Endothelial cell of umbilical vein (primary cell): ENCODE results near the gene DMXL2. TPM values are rescaled to one million over a fixed set of nuclear protein-coding genes. Genes with fewer than 3 reads are reported as not detected.

Experiments
- BruUV-seq: library from RNA; stranded (reverse); fragments of 400-500 nt; replicated peaks from 2 replicates; lab custom pipeline; 2021; lab: Mats Ljungman, UMichigan
- CTCF ChIA-PET: fragments of 300-600, 350-600 bp; sonication (Branson Sonifier 250); formaldehyde crosslinking; loops from one replicate; lab custom pipeline; 2021; ENCODE audit warnings: antibody characterized with exemption, inconsistent platforms; lab: Charles Lee
- POLR2A ChIA-PET: fragments of 300-600, 350-600 bp; sonication (Branson Sonifier 250); formaldehyde crosslinking; loops from one replicate; lab custom pipeline; 2021; ENCODE audit warnings: antibody characterized with exemption, inconsistent platforms; lab: Charles Lee
- DNase-seq: peaks from one replicate; pipeline ENCODE4 v3.0.0-alpha.2; 2011; ENCODE audit warnings: low read depth, low spot score
- FAIRE-seq: peaks from 2 replicates; lab custom pipeline; 2011; peaks lifted over from hg19 to GRCh38; lab: Jason Lieb, UNC
- H2AFZ ChIP-seq: 2 replicates; pipeline ENCODE4 v1.6.0; 2012; ENCODE audit warnings: low read depth, low read length, control low read depth, inconsistent platforms
- H3K27ac ChIP-seq: 2 replicates; pipeline ENCODE4 v1.5.1; 2011; ENCODE audit warnings: low read depth, mild to moderate bottlenecking, control low read depth, low read length, moderate library complexity; ENCODE audit not compliant: insufficient read depth
- H3K27me3 ChIP-seq, 2 experiments: 2 replicates each; pipeline versions ENCODE4 v1.6.0 to v1.6.1; 2011; ENCODE audit warnings: low read length in 2 of 2, mixed read lengths in 1 of 2; ENCODE audit not compliant: control insufficient read depth in 2 of 2, insufficient read depth in 2 of 2
- H3K36me3 ChIP-seq, 2 experiments: 2 replicates in 1 of 2; 3 replicates in 1 of 2; pipeline ENCODE4 v1.5.1; 2011; ENCODE audit warnings: low read length in 2 of 2, mild to moderate bottlenecking in 1 of 2, moderate library complexity in 1 of 2; ENCODE audit not compliant: control insufficient read depth in 2 of 2, insufficient read depth in 2 of 2; ENCODE audit errors: extremely low read depth in 1 of 2
- H3K4me1 ChIP-seq: 3 replicates; pipeline ENCODE4 v1.5.1; 2011; ENCODE audit warnings: mild to moderate bottlenecking, low read length; ENCODE audit not compliant: control insufficient read depth, insufficient read depth; ENCODE audit errors: extremely low read depth
- H3K4me2 ChIP-seq: 2 replicates; pipeline ENCODE4 v1.6.1; 2011; ENCODE audit warnings: low read length, control low read depth, mixed read lengths; ENCODE audit not compliant: insufficient read depth
- H3K4me3 ChIP-seq, 3 experiments: fragments of 200-600 bp in 1 of 3; sonication (generic), shearing (Covaris generic) in 1 of 3; replicated peaks in 1 of 3; 2 replicates each; pipeline ENCODE4 v1.5.1; 2011 to 2016; ENCODE audit warnings: control low read depth in 3 of 3, low read length in 3 of 3, mild to moderate bottlenecking in 2 of 3, inconsistent platforms in 1 of 3, low read depth in 1 of 3, moderate library complexity in 1 of 3; ENCODE audit not compliant: insufficient read depth in 1 of 3
- H3K79me2 ChIP-seq: 2 replicates; pipeline ENCODE4 v1.6.0; 2012; ENCODE audit warnings: low read length, inconsistent platforms; ENCODE audit not compliant: control insufficient read depth, insufficient read depth
- H3K9ac ChIP-seq: replicated peaks from 2 replicates; pipeline ENCODE3; 2011; ENCODE audit warnings: low read length, control low read depth; ENCODE audit not compliant: insufficient read depth; ENCODE audit errors: extremely low read depth
- H3K9me1 ChIP-seq: replicated peaks from 3 replicates; pipeline ENCODE4 v1.6.0; 2011; ENCODE audit warnings: mild to moderate bottlenecking, low read length; ENCODE audit not compliant: control insufficient read depth, insufficient read depth; ENCODE audit errors: extremely low read depth
- H3K9me3 ChIP-seq: replicated peaks from 2 replicates; pipeline ENCODE4 v1.5.1; 2012; ENCODE audit warnings: low read length, inconsistent platforms; ENCODE audit not compliant: control insufficient read depth, insufficient read depth
- H4K20me1 ChIP-seq: replicated peaks from 2 replicates; pipeline ENCODE3; 2011; ENCODE audit warnings: mild to moderate bottlenecking, low read length; ENCODE audit not compliant: control insufficient read depth, insufficient read depth; ENCODE audit errors: extremely low read depth
- EZH2 ChIP-seq: IDR thresholded peaks from 2 replicates; pipeline ENCODE4 v1.6.1; 2012; ENCODE audit warnings: borderline replicate concordance, low read depth, mild to moderate bottlenecking, moderate library complexity, low read length, inconsistent platforms; ENCODE audit not compliant: severe bottlenecking
- FOS ChIP-seq: IDR thresholded peaks from 2 replicates; pipeline ENCODE4 v1.6.1; 2011; ENCODE audit warnings: mild to moderate bottlenecking, low read length, moderate library complexity, borderline replicate concordance; ENCODE audit not compliant: insufficient read depth
- GATA2 ChIP-seq: IDR thresholded peaks from 2 replicates; pipeline ENCODE4 v1.7.0; 2011; ENCODE audit warnings: low read depth, mild to moderate bottlenecking, moderate library complexity, mixed read lengths, low read length; ENCODE audit not compliant: insufficient read length, insufficient read depth
- JUN ChIP-seq: IDR thresholded peaks from 2 replicates; pipeline ENCODE4 v1.6.1; 2011; ENCODE audit warnings: borderline replicate concordance, low read depth; ENCODE audit not compliant: insufficient read length, insufficient read depth
- MYC ChIP-seq: IDR thresholded peaks from one replicate; pipeline ENCODE4 v1.6.1; 2011; ENCODE audit warnings: mild to moderate bottlenecking, low read depth, low read length
- POLR2A ChIP-seq: IDR thresholded peaks from 2 replicates; pipeline ENCODE4 v1.6.1; 2012; ENCODE audit warnings: low read depth, mild to moderate bottlenecking, control low read depth, low read length
- POLR2AphosphoS5 ChIP-seq: IDR thresholded peaks from 2 replicates; pipeline ENCODE4 v1.6.1; 2012; ENCODE audit warnings: low read depth, mild to moderate bottlenecking, control low read depth, low read length, moderate library complexity; ENCODE audit not compliant: insufficient read depth
- dilution Hi-C: fragments of 300-500 bp; cut with MboI; formaldehyde crosslinking; loops from one replicate; pipeline ENCODE4 v1.15.0; 2019; ENCODE audit warnings: low sequenced_read_pairs; ENCODE audit not compliant: extremely low pct_ligation_motif_present
- intact Hi-C: fragments of 100-400 bp; cut with micrococcal nuclease; formaldehyde crosslinking; loops from one replicate; pipeline ENCODE4 v1.10.0; 2022
- polyA plus RNA-seq, 4 experiments: library from polyadenylated mRNA; depleted of rRNA in 3 of 4; stranded (reverse) in 3 of 4; unstranded in 1 of 4; fragments of >200 nt; gene quantifications; 2 replicates each; pipeline versions ENCODE4 v1.2.1 to v1.2.3, GENCODE V29; 2011 to 2012; ENCODE audit warnings: missing spikeins in 1 of 4
- total RNA-seq: library from RNA; stranded (reverse); gene quantifications from 2 replicates; pipeline ENCODE4 v1.2.3, GENCODE V29; 2021
- TF ChIP-seq, protein P1 (sequence below): IDR thresholded peaks from 2 replicates; pipeline ENCODE4 v1.6.1; 2011; ENCODE audit not compliant: insufficient read depth, insufficient read length
- TF ChIP-seq, protein P2 (sequence below), 2 donors: IDR thresholded peaks; 1 replicate in 1 of 2; 2 replicates in 1 of 2; pipeline ENCODE4 v1.5.1; 2011; ENCODE audit warnings: low read length in 2 of 2, mild to moderate bottlenecking in 2 of 2, moderate library complexity in 2 of 2, control low read depth in 1 of 2, inconsistent platforms in 1 of 2, low read depth in 1 of 2; ENCODE audit not compliant: insufficient read depth in 1 of 2; ENCODE audit errors: extremely low read depth in 1 of 2

DMXL2 gene
- total and polyA plus RNA-seq, 2 donors (not counting 3 experiments of a cell fraction or from before 2014, with no cell fraction given), result 6.3 to 10.8 TPM

DNA sequence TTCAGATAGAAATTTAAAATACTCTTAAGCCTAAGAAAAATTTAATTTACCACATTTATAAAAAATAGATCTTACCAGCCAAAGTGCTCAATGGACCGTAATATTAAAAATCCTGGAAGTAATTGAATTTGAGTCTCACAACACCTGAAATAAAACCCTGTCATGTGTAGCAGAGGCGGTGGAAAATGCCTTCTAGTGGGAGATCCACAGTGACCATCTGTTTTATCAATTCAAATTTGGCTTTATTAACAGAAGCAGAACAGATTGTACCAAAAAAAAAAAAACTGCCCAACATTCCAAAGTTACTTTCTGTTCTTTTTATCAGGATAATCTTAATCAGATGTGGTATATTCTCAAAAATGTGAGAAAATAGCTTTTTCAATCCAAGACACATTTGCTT is 71.7 kb downstream of the DMXL2 start:
- CTCF ChIA-PET, result interaction anchor here (1.2 to 3.2 kb wide), 2 partner anchors 14 to 18 kb away, joined by 3 to 10 read pairs; no protein-coding TSS in a partner anchor
- dilution Hi-C loops, result no loop called here
- BruUV-seq, result no TSS peak

More for the DNA sequence above, 71.7 kb downstream of the DMXL2 start:
- H4K20me1 ChIP-seq, result no peaks in the 10 kb centered on the region
- no peak overlapping the region for H3K27ac ChIP-seq
- no peak overlapping the region for H3K9ac ChIP-seq
- H3K4me2 ChIP-seq, result no peak overlapping the region
- no peaks in the 10 kb centered on the region for H3K36me3 ChIP-seq
- no peaks in the 10 kb centered on the region for H3K79me2 ChIP-seq
- no peaks in the 10 kb centered on the region for H3K9me1 ChIP-seq
- intact Hi-C loops, result no loop called here
- no peak for FAIRE-seq
- POLR2A ChIA-PET, result no interaction called here
- no peaks in the 10 kb centered on the region for H3K9me3 ChIP-seq
- H2AFZ ChIP-seq, result no peak overlapping the region
- H3K27me3 ChIP-seq, result no peaks in the 10 kb centered on the region
- H3K4me1 ChIP-seq, result no peaks in the 10 kb centered on the region
- TF ChIP-seq JUN, result no peak
- TF ChIP-seq MYC, result no peak
- TF ChIP-seq POLR2AphosphoS5, result no peak
- TF ChIP-seq, protein P1, sequence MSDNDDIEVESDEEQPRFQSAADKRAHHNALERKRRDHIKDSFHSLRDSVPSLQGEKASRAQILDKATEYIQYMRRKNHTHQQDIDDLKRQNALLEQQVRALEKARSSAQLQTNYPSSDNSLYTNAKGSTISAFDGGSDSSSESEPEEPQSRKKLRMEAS, result no peak
- TF ChIP-seq GATA2, result no peak
- no peak for TF ChIP-seq POLR2A
- TF ChIP-seq, protein P2, sequence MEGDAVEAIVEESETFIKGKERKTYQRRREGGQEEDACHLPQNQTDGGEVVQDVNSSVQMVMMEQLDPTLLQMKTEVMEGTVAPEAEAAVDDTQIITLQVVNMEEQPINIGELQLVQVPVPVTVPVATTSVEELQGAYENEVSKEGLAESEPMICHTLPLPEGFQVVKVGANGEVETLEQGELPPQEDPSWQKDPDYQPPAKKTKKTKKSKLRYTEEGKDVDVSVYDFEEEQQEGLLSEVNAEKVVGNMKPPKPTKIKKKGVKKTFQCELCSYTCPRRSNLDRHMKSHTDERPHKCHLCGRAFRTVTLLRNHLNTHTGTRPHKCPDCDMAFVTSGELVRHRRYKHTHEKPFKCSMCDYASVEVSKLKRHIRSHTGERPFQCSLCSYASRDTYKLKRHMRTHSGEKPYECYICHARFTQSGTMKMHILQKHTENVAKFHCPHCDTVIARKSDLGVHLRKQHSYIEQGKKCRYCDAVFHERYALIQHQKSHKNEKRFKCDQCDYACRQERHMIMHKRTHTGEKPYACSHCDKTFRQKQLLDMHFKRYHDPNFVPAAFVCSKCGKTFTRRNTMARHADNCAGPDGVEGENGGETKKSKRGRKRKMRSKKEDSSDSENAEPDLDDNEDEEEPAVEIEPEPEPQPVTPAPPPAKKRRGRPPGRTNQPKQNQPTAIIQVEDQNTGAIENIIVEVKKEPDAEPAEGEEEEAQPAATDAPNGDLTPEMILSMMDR (IDR thresholded peaks at IDR 0.05; ENCODE audit: extremely low read depth in 1 of 2, insufficient read depth in 1 of 2, low read depth in 1 of 2, low read length in 2 of 2), result no peak
- TF ChIP-seq FOS, result no peak
- no peak for TF ChIP-seq EZH2
- no peak for DNase-seq
- H3K4me3 ChIP-seq, result no peak overlapping the region
